BLaER1 (cell line): Measurements from ENCODE around the gene EFCAB6.

Source experiments
- H3K27ac ChIP-seq: shearing (Covaris generic); formaldehyde crosslinking; 2 replicates; pipeline ENCODE4 v1.8.1; 2022
- H3K27me3 ChIP-seq: shearing (Covaris generic); formaldehyde crosslinking; 2 replicates; pipeline ENCODE4 v1.8.1; 2022
- H3K36me3 ChIP-seq: shearing (Covaris generic); formaldehyde crosslinking; 2 replicates; pipeline ENCODE4 v1.8.1; 2022
- H3K4me1 ChIP-seq: shearing (Covaris generic); formaldehyde crosslinking; 2 replicates; pipeline ENCODE4 v1.8.1; 2022
- H3K4me2 ChIP-seq: shearing (Covaris generic); formaldehyde crosslinking; 2 replicates; pipeline ENCODE4 v1.8.1; 2022
- H3K4me3 ChIP-seq: shearing (Covaris generic); formaldehyde crosslinking; 2 replicates; pipeline ENCODE4 v1.8.1; 2022
- H3K9ac ChIP-seq: shearing (Covaris generic); formaldehyde crosslinking; 2 replicates; pipeline ENCODE4 v1.8.1; 2022
- H3K9me3 ChIP-seq: shearing (Covaris generic); formaldehyde crosslinking; 2 replicates; pipeline ENCODE4 v1.8.1; 2022
- H4K20me1 ChIP-seq: shearing (Covaris generic); formaldehyde crosslinking; 2 replicates; pipeline ENCODE4 v1.8.1; 2022
- Cebpa-rat ChIP-seq: shearing (Covaris generic); IDR thresholded peaks from 2 replicates; pipeline ENCODE4 v1.8.1; 2022

The EFCAB6 gene

GRCh38 chr22:43616645-43617044 lies 195.5 kb downstream of the EFCAB6 start:
- Histone ChIP-seq H3K4me3 (no peak overlapping the region), H3K27ac (no peak overlapping the region), H3K4me2 (no peak overlapping the region), H3K27me3 (no peaks in the 10 kb centered on the region), H3K4me1 (no peaks in the 10 kb centered on the region), H3K9me3 (no peaks in the 10 kb centered on the region), H4K20me1 (no peaks in the 10 kb centered on the region), H3K36me3 (no peaks in the 10 kb centered on the region), H3K9ac (no peak overlapping the region)
- TF ChIP-seq Cebpa-rat = no peak

- Histone ChIP-seq H3K27ac (no peak overlapping the region), H3K36me3 (no peaks in the 10 kb centered on the region), H3K4me2 (no peak overlapping the region), H3K4me3 (no peak overlapping the region), H3K9ac (no peak overlapping the region), H3K27me3 (no peaks in the 10 kb centered on the region), H4K20me1 (no peaks in the 10 kb centered on the region), H3K9me3 (no peaks in the 10 kb centered on the region), H3K4me1 (no peaks in the 10 kb centered on the region)
- no peak for TF ChIP-seq Cebpa-rat
Measured at GRCh38 chr22:43600265-43600664, 211.8 kb downstream of the EFCAB6 start.

- H3K4me3 ChIP-seq = no peak overlapping the region
- no peaks in the 10 kb centered on the region for H3K27me3 ChIP-seq
- no peaks in the 10 kb centered on the region for H3K4me1 ChIP-seq
- H4K20me1 ChIP-seq = no peaks in the 10 kb centered on the region
- no peaks in the 10 kb centered on the region for H3K36me3 ChIP-seq
- no peak overlapping the region for H3K27ac ChIP-seq
- no peak for TF ChIP-seq Cebpa-rat
- H3K9ac ChIP-seq = no peak overlapping the region
- no peaks in the 10 kb centered on the region; the same call in 1 of the 2 replicates for H3K9me3 ChIP-seq
- H3K4me2 ChIP-seq = no peak overlapping the region
Measured at GRCh38 chr22:43592476-43592875, 219.6 kb downstream of the EFCAB6 start.

GRCh38 chr22:43591380-43591779 lies 220.7 kb downstream of the EFCAB6 start:
- Histone ChIP-seq H3K4me1 (no peaks in the 10 kb centered on the region), H3K27me3 (no peaks in the 10 kb centered on the region), H3K36me3 (no peaks in the 10 kb centered on the region), H4K20me1 (no peaks in the 10 kb centered on the region), H3K4me3 (no peak overlapping the region), H3K9me3 (no peaks in the 10 kb centered on the region; the same call in 1 of the 2 replicates), H3K4me2 (no peak overlapping the region), H3K27ac (no peak overlapping the region), H3K9ac (no peak overlapping the region)
- no peak for TF ChIP-seq Cebpa-rat

- H3K4me2 ChIP-seq = no peak overlapping the region
- peaks cover 22% of the 10 kb centered on the region for H3K9me3 ChIP-seq
- no peaks in the 10 kb centered on the region for H4K20me1 ChIP-seq
- H3K27ac ChIP-seq = no peak overlapping the region
- no peaks in the 10 kb centered on the region for H3K4me1 ChIP-seq
- H3K9ac ChIP-seq = no peak overlapping the region
- TF ChIP-seq Cebpa-rat = no peak
- H3K4me3 ChIP-seq = no peak overlapping the region
- no peaks in the 10 kb centered on the region for H3K36me3 ChIP-seq
- no peaks in the 10 kb centered on the region for H3K27me3 ChIP-seq
Measured at GRCh38 chr22:43587574-43587973, 224.5 kb downstream of the EFCAB6 start.

GRCh38 chr22:43583501-43583900 lies 228.6 kb downstream of the EFCAB6 start:
- H3K9ac ChIP-seq = no peak overlapping the region
- H3K27ac ChIP-seq = no peak overlapping the region
- H3K9me3 ChIP-seq = peaks cover 27% of the 10 kb centered on the region
- H3K4me3 ChIP-seq = no peak overlapping the region
- H3K4me2 ChIP-seq = no peak overlapping the region
- no peaks in the 10 kb centered on the region for H3K36me3 ChIP-seq
- no peaks in the 10 kb centered on the region for H3K27me3 ChIP-seq
- TF ChIP-seq Cebpa-rat = no peak
- H3K4me1 ChIP-seq = no peaks in the 10 kb centered on the region
- H4K20me1 ChIP-seq = no peaks in the 10 kb centered on the region

- H3K4me2 ChIP-seq = no peak overlapping the region
- no peak overlapping the region for H3K9ac ChIP-seq
- no peak overlapping the region for H3K4me3 ChIP-seq
- H3K27me3 ChIP-seq = no peaks in the 10 kb centered on the region
- H4K20me1 ChIP-seq = no peaks in the 10 kb centered on the region
- no peak for TF ChIP-seq Cebpa-rat
- H3K9me3 ChIP-seq = peaks cover 27% of the 10 kb centered on the region
- H3K36me3 ChIP-seq = no peaks in the 10 kb centered on the region
- H3K27ac ChIP-seq = no peak overlapping the region
- H3K4me1 ChIP-seq = no peaks in the 10 kb centered on the region
Measured at GRCh38 chr22:43582394-43582793, 229.7 kb downstream of the EFCAB6 start.

GRCh38 chr22:43580271-43580750 lies 231.8 kb downstream of the EFCAB6 start:
- Histone ChIP-seq H3K4me1 (no peaks in the 10 kb centered on the region), H3K36me3 (no peaks in the 10 kb centered on the region), H4K20me1 (no peaks in the 10 kb centered on the region), H3K4me2 (no peak overlapping the region), H3K9me3 (peaks cover 27% of the 10 kb centered on the region), H3K27ac (no peak overlapping the region), H3K27me3 (no peaks in the 10 kb centered on the region), H3K4me3 (no peak overlapping the region), H3K9ac (no peak overlapping the region)
- TF ChIP-seq Cebpa-rat = no peak

GRCh38 chr22:43574738-43575137 lies 237.4 kb downstream of the EFCAB6 start:
- Histone ChIP-seq H3K4me2 (no peak overlapping the region), H3K36me3 (no peaks in the 10 kb centered on the region), H3K4me3 (no peak overlapping the region), H3K27me3 (no peaks in the 10 kb centered on the region), H3K9me3 (no peaks in the 10 kb centered on the region), H3K9ac (no peak overlapping the region), H3K27ac (no peak overlapping the region), H4K20me1 (no peaks in the 10 kb centered on the region), H3K4me1 (no peaks in the 10 kb centered on the region)
- no peak for TF ChIP-seq Cebpa-rat

- Histone ChIP-seq H3K36me3 (no peaks in the 10 kb centered on the region), H3K4me3 (no peak overlapping the region), H3K4me1 (no peaks in the 10 kb centered on the region), H3K9ac (no peak overlapping the region), H3K9me3 (no peaks in the 10 kb centered on the region), H3K27ac (no peak overlapping the region), H4K20me1 (no peaks in the 10 kb centered on the region), H3K27me3 (no peaks in the 10 kb centered on the region), H3K4me2 (no peak overlapping the region)
- no peak for TF ChIP-seq Cebpa-rat
Measured at GRCh38 chr22:43572710-43573109, 239.4 kb downstream of the EFCAB6 start.

- Histone ChIP-seq H3K9me3 (no peaks in the 10 kb centered on the region), H3K9ac (no peak overlapping the region), H3K27ac (no peak overlapping the region), H3K36me3 (no peaks in the 10 kb centered on the region), H3K27me3 (no peaks in the 10 kb centered on the region), H3K4me1 (no peaks in the 10 kb centered on the region), H3K4me2 (no peak overlapping the region), H3K4me3 (no peak overlapping the region), H4K20me1 (no peaks in the 10 kb centered on the region)
- TF ChIP-seq Cebpa-rat = no peak
Measured at GRCh38 chr22:43571181-43571580, 240.9 kb downstream of the EFCAB6 start.
